GM19099 (cell line): ENCODE results near the gene RGS13.

Experiments
- POLR2A ChIP-seq: IDR thresholded peaks from 3 replicates; pipeline ENCODE4 v1.6.1; 2011; ENCODE audit warnings: low read depth; ENCODE audit not compliant: insufficient read length; ENCODE audit errors: extremely low read depth

RGS13 gene

GRCh38 chr1:192696082-192696481 lies 60.1 kb downstream of the RGS13 start:
- TF ChIP-seq POLR2A = no peak

- no peak for TF ChIP-seq POLR2A
These were observed 61.8 kb downstream of the RGS13 start for GRCh38 chr1:192697771-192698170.

GRCh38 chr1:192698731-192699130 lies 62.8 kb downstream of the RGS13 start:
- TF ChIP-seq POLR2A = no peak

- TF ChIP-seq POLR2A = no peak
These were observed 64.9 kb downstream of the RGS13 start for GRCh38 chr1:192700834-192701271.

GRCh38 chr1:192702212-192702902 lies 66.4 kb downstream of the RGS13 start:
- no peak for TF ChIP-seq POLR2A

- TF ChIP-seq POLR2A = no peak
These were observed 67.6 kb downstream of the RGS13 start for GRCh38 chr1:192703283-192704206.

- no peak for TF ChIP-seq POLR2A
These were observed 69.6 kb downstream of the RGS13 start for GRCh38 chr1:192705510-192705909.

- no peak for TF ChIP-seq POLR2A
These were observed 71.0 kb downstream of the RGS13 start for GRCh38 chr1:192706936-192707335.

- TF ChIP-seq POLR2A = no peak
These were observed 72.1 kb downstream of the RGS13 start for GRCh38 chr1:192707978-192708547.

- no peak for TF ChIP-seq POLR2A
These were observed 73.6 kb downstream of the RGS13 start for GRCh38 chr1:192709544-192709943.
